Adrenal gland (tissue), 12 donors: Measurements from ENCODE around the gene HSDL2. TPM values are rescaled to one million over a fixed set of nuclear protein-coding genes. Genes with fewer than 3 reads are reported as not detected.
"Not testable (repeated sequence)": the region's sequence is repeated elsewhere in the genome, so short reads cannot be mapped to it uniquely, and the experiment has no call there.

Experiments used
- DNase-seq, 7 donors: peaks; one replicate each; pipeline ENCODE4 v3.0.0-alpha.2; 2019 to 2020
- H3K27ac ChIP-seq, 5 donors: fragments of 200-600 bp; sonication (generic) in 4 of 5; 1 replicate in 3 of 5; 2 replicates in 2 of 5; pipeline versions ENCODE4 v1.5.1 to v1.8.0; 2016 to 2020; ENCODE audit warnings: mild to moderate bottlenecking in 1 of 5
- H3K27me3 ChIP-seq: fragments of 200-600 bp; 2 replicates; pipeline ENCODE4 v1.8.0; 2021
- H3K36me3 ChIP-seq, 2 donors: fragments of 200-600 bp; replicated peaks in 1 of 2; 1 replicate in 1 of 2; 2 replicates in 1 of 2; pipeline versions ENCODE4 v1.5.1 to v1.8.0; 2018 to 2022
- H3K4me1 ChIP-seq, 2 donors: fragments of 200-600 bp; replicated peaks in 1 of 2; 1 replicate in 1 of 2; 2 replicates in 1 of 2; pipeline versions ENCODE4 v1.5.1 to v1.8.0; 2018 to 2021
- H3K4me3 ChIP-seq, 4 donors: fragments of 200-600 bp; sonication (generic) in 3 of 4; one replicate each; pipeline ENCODE4 v1.5.1; 2016 to 2018
- H3K9me3 ChIP-seq, 3 donors: fragments of 200-600 bp; sonication (generic) in 1 of 3; replicated peaks in 1 of 3; 1 replicate in 2 of 3; 2 replicates in 1 of 3; pipeline versions ENCODE4 v1.5.1 to v1.8.0; 2016 to 2021
- POLR2A ChIP-seq, 2 donors: fragments of 450-650 bp; IDR thresholded peaks; one replicate each; pipeline ENCODE4 v1.6.1; 2017; ENCODE audit warnings: antibody characterized with exemption in 2 of 2, mild to moderate bottlenecking in 2 of 2, moderate library complexity in 1 of 2
- WGBS, 4 donors: extraction: QIAGEN DNeasy Blood & Tissue Kit in 2 of 4; methylation state at CpG; one replicate each; pipeline versions ENCODE4 v1.1.5 to v1.1.7; 2013 to 2017; 5-methylcytosine and 5-hydroxymethylcytosine counted together
- intact Hi-C, 2 donors: fragments of 100-400 bp; cut with DNase I; formaldehyde crosslinking; loops; one replicate each; pipeline versions ENCODE4 v1.14.1 to v1.15.0; 2022 to 2023
- polyA plus RNA-seq, 3 donors: library from polyadenylated mRNA; stranded (reverse); fragments of 200-250 nt in 2 of 3; fragments of 350-450 nt in 1 of 3; fragmentation: Illumina TruSeq in 1 of 3; extraction: RNeasy Lipid Tissue Mini Kit (QIAGEN cat#74804) in 1 of 3; gene quantifications; one replicate each; pipeline ENCODE4 v1.2.3, GENCODE V29; 2013 to 2014
- total RNA-seq, 9 donors: library from RNA; depleted of rRNA in 4 of 9; stranded (reverse); fragments of >200 nt in 4 of 9; fragments of 120-200 nt in 1 of 9; fragmentation: NEBNext Ultra II Directional in 1 of 9; extraction: Animal tissue kit (Norgen Biotek cat#: 25700) in 1 of 9; gene quantifications; one replicate each; pipeline versions ENCODE4 v1.1.0 to v1.2.4, GENCODE V29; 2013 to 2023
- TF ChIP-seq, protein P1 (sequence below), 6 experiments: fragments of 450-650 bp in 4 of 6; fragments of 200-600 bp in 2 of 6; sonication (generic) in 1 of 6; IDR thresholded peaks; 1 replicate in 5 of 6; 2 replicates in 1 of 6; pipeline versions ENCODE4 v1.5.1 to v1.8.0; 2016 to 2021; ENCODE audit warnings: antibody characterized with exemption in 6 of 6, mild to moderate bottlenecking in 2 of 6, moderate library complexity in 1 of 6
- donor health status: healthy with polysubstance abuse.
- donor health status: Bipolar disorder and iron deficiency.
- donor health status: DM: yes; HTN: yes; CAD: no.
- donor health status: DM: no; HTN: no; CAD: no.
- donor health status: DM: no; HTN: no; CAD: no.
- donor health status: DM: yes; HTN: yes; CAD: no.

Gene HSDL2
- total and polyA plus RNA-seq, 12 donors = 43.8 to 127 (median 85.2) TPM

DNA sequence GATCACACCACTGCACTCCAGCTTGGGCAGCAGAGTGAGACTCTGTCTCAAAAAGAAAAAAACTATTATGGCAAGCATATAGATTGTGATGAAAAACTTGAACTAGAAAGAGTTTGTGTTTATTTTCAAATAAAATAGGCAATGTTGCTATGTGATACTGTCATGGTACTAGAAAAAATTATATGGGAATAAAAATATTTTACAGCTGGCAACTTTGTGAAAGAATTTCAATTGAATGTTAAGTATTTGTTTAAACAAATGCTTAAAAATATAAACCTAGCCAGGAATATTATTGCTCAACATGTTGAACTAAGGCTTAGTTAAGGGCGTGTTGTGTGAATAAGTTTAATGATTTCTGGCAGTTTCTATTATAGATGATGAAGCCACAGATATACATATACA, 31.7 kb downstream of the HSDL2 start:
- Histone ChIP-seq H3K27ac (no peak overlapping the region), H3K27me3 (no peaks in the 10 kb centered on the region), H3K36me3 (peaks cover 0 to 33% of the 10 kb centered on the region in 2 donors), H3K9me3 (no peaks in the 10 kb centered on the region), H3K4me1 (no peaks in the 10 kb centered on the region), H3K4me3 (no peak overlapping the region)
- WGBS, 4 donors = 75 to 89% (median 87%) methylated on average over 1 of the region's 1 CpG
- intact Hi-C loops = no loop called here
- TF ChIP-seq, protein P1, sequence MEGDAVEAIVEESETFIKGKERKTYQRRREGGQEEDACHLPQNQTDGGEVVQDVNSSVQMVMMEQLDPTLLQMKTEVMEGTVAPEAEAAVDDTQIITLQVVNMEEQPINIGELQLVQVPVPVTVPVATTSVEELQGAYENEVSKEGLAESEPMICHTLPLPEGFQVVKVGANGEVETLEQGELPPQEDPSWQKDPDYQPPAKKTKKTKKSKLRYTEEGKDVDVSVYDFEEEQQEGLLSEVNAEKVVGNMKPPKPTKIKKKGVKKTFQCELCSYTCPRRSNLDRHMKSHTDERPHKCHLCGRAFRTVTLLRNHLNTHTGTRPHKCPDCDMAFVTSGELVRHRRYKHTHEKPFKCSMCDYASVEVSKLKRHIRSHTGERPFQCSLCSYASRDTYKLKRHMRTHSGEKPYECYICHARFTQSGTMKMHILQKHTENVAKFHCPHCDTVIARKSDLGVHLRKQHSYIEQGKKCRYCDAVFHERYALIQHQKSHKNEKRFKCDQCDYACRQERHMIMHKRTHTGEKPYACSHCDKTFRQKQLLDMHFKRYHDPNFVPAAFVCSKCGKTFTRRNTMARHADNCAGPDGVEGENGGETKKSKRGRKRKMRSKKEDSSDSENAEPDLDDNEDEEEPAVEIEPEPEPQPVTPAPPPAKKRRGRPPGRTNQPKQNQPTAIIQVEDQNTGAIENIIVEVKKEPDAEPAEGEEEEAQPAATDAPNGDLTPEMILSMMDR (IDR thresholded peaks at IDR 0.05) = no peak
- TF ChIP-seq POLR2A (IDR thresholded peaks at IDR 0.05) = no peak
- no peak for DNase-seq

DNA sequence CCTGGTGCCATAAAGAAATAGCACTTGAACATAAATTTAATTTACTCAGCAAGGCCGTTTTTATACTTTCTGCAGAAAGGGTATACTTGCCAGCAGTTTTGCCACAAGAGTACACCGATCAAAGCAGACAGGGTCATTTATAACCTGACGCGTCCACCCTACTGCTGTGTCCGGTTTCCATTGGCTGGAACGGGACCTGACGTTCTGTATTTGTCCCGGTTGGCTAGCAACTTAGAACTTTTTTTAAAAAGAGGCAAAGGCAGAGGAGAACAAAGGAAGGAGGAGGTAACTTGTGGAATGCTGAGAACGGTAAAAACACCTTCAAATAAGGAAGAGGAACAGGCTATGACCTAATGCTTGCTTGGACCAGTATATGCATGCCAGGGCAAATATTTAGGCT, 33.8 kb downstream of the HSDL2 start:
- H3K4me3 ChIP-seq, H3K9me3 ChIP-seq, H3K4me1 ChIP-seq, intact Hi-C loops, DNase-seq, H3K27me3 ChIP-seq, H3K27ac ChIP-seq: not testable (repeated sequence)
- peaks cover 0 to 21% of the 10 kb centered on the region in 2 donors for H3K36me3 ChIP-seq
- 83 to 94% (median 90%) methylated on average over 8 to 9 of the region's 9 CpGs for WGBS, 4 donors

DNA sequence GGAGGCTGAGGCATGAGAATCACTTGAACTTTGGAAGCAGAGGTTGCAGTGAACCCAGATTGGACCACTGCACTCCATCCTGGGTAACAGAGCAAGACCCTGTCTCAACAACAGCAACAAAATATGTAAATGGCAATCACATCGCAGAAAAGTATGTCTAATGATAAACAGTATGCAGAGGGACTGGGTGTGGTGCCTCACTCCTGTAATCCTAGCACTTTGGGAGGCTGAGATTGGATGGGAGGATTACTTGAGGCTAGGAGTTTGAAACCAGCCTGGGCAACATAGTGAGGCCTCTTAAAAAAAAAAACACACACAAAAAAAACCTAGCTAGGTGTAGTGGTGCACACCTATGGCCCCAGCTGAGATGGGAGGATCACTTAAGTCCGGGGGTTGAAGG, 40.3 kb downstream of the HSDL2 start:
- Histone ChIP-seq H3K4me1 (peaks cover 0 to 5% of the 10 kb centered on the region in 2 donors), H3K27ac (no peak overlapping the region), H3K27me3 (no peaks in the 10 kb centered on the region), H3K4me3 (no peak overlapping the region), H3K9me3 (no peaks in the 10 kb centered on the region), H3K36me3 (peaks cover 0 to 18% of the 10 kb centered on the region in 2 donors)
- intact Hi-C loops = no loop called here
- TF ChIP-seq, protein P1 (IDR thresholded peaks at IDR 0.05) = no peak
- TF ChIP-seq POLR2A (IDR thresholded peaks at IDR 0.05) = no peak
- WGBS, 4 donors = 89 to 98% (median 93%) methylated on average over 2 of the region's 2 CpGs
- no peak for DNase-seq

DNA sequence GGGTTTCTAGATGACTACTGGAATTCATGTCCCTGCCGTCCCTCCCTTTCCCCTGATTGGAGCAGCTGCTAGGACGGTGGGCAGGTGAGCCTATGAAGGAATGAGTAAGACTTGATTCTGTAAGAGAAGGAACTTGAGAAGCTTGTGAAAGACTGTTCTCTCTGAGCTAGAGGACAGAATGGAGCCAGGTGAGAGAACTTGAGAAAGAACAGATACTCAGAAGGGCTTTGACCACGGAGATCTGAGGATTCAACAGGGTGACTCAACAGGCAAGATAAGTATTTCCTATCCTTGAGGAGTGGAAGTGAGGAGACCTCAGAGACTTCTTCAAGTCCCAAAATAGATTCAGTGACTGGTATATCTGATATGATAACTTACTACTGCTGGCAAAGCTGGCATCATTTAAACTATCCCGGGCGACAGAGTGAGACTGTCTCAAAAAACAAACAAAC, 41.9 kb downstream of the HSDL2 start:
- no peak overlapping the region for H3K4me3 ChIP-seq
- intact Hi-C loops = no loop called here
- H3K27ac ChIP-seq = no peak overlapping the region
- peaks cover 0 to 5% of the 10 kb centered on the region in 2 donors for H3K4me1 ChIP-seq
- DNase-seq = no peak
- no peaks in the 10 kb centered on the region for H3K27me3 ChIP-seq
- 53 to 64% (median 62%) methylated on average over 5 of the region's 5 CpGs for WGBS, 4 donors
- H3K9me3 ChIP-seq = no peaks in the 10 kb centered on the region
- peaks cover 0 to 18% of the 10 kb centered on the region in 2 donors for H3K36me3 ChIP-seq
- TF ChIP-seq POLR2A (IDR thresholded peaks at IDR 0.05) = no peak
- TF ChIP-seq, protein P1 (IDR thresholded peaks at IDR 0.05) = no peak

DNA sequence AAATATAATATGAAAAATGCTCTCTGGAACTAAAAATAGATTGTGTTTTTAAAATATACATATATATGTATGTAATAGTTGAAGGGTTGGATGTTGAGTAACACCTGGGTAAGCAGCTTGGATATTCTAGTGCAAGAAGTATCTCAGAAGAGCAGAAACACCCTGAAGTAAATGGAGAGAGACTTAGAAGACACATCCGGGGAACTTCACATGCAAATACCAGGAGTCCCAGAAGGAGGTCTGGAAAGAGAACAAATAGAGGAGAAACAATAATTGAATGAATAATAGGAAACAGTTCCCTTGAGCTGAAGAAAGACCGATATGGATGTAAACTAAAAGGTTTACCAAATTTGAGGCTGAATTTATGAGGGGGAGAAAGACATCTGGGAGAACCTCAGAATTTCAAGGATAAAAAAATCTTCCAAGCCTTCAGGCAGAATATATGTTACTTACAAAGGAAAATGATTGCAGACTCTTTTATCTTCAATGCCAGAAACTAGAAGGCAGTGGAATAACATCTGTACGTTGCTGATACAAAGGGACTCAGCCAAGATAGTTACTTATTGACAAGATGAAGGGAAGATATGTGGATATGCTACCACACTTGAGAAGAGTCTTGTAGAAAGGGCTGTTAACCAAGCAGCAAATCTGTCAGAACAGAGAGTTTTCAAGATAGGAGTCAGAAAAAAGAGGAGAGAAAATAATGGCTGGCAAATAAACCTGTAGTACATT, 42.7 kb downstream of the HSDL2 start:
- Histone ChIP-seq H3K36me3 (peaks cover 0 to 18% of the 10 kb centered on the region in 2 donors), H3K4me1 (peaks cover 0 to 5% of the 10 kb centered on the region in 2 donors), H3K27ac (no peak overlapping the region), H3K9me3 (no peaks in the 10 kb centered on the region), H3K4me3 (no peak overlapping the region), H3K27me3 (no peaks in the 10 kb centered on the region)
- DNase-seq = no peak
- intact Hi-C loops = no loop called here
- 87 to 94% (median 91%) methylated on average over 3 of the region's 3 CpGs for WGBS, 4 donors
- no peak for TF ChIP-seq POLR2A (IDR thresholded peaks at IDR 0.05)
- TF ChIP-seq, protein P1 (IDR thresholded peaks at IDR 0.05) = no peak
